GM23338 (cell line): ENCODE data around the gene ZNF222. TPM values are rescaled to one million over a fixed set of nuclear protein-coding genes. Genes with fewer than 3 reads are reported as not detected.

Experiments used
- ATAC-seq: fragments of 200-7000 bp; cut with Tn5 transposase; 3 replicates; pipeline ENCODE4 v1.9.1; 2020
- DNase-seq: peaks from one replicate; pipeline ENCODE4 v3.0.0-alpha.2; 2015; ENCODE audit warnings: low spot score
- H2AFZ ChIP-seq: fragments of 200-600 bp; sonication (generic); 2 replicates; pipeline ENCODE4 v1.8.0; 2016; ENCODE audit warnings: antibody characterized with exemption, mild to moderate bottlenecking, moderate library complexity
- H3F3A ChIP-seq: fragments of 200-600 bp; sonication (generic); replicated peaks from 2 replicates; pipeline ENCODE4 v1.8.0; 2017; ENCODE audit warnings: antibody characterized with exemption, mixed run types, low read depth
- H3K27ac ChIP-seq: fragments of 200-600 bp; sonication (generic); 2 replicates; pipeline ENCODE4 v1.6.1; 2016; ENCODE audit warnings: low read depth
- H3K27me3 ChIP-seq: fragments of 200-600 bp; sonication (generic); 2 replicates; pipeline ENCODE4 v1.8.0; 2016; ENCODE audit warnings: mild to moderate bottlenecking, mixed run types, moderate library complexity; ENCODE audit not compliant: insufficient read depth
- H3K36me3 ChIP-seq: fragments of 200-600 bp; sonication (generic); 2 replicates; pipeline ENCODE4 v1.8.0; 2016; ENCODE audit warnings: mild to moderate bottlenecking; ENCODE audit not compliant: insufficient read depth
- H3K4me1 ChIP-seq: fragments of 200-600 bp; sonication (generic); 2 replicates; pipeline ENCODE4 v1.8.0; 2016; ENCODE audit warnings: mild to moderate bottlenecking, moderate library complexity; ENCODE audit not compliant: insufficient read depth
- H3K4me2 ChIP-seq: fragments of 200-600 bp; sonication (generic); 2 replicates; pipeline ENCODE4 v1.7.1; 2017; ENCODE audit warnings: mixed run types
- H3K4me3 ChIP-seq: fragments of 200-600 bp; sonication (generic); 2 replicates; pipeline ENCODE4 v1.6.1; 2016; ENCODE audit warnings: mixed run types
- H3K79me2 ChIP-seq: fragments of 200-600 bp; sonication (generic); replicated peaks from 2 replicates; pipeline ENCODE4 v1.8.0; 2017; ENCODE audit warnings: mild to moderate bottlenecking; ENCODE audit not compliant: insufficient read depth
- H3K9me2 ChIP-seq: fragments of 200-600 bp; sonication (generic); 2 replicates; pipeline ENCODE4 v1.8.0; 2017; ENCODE audit not compliant: insufficient read depth
- H4K20me1 ChIP-seq: fragments of 200-600 bp; sonication (generic); replicated peaks from 2 replicates; pipeline ENCODE4 v1.8.0; 2017; ENCODE audit warnings: mild to moderate bottlenecking; ENCODE audit not compliant: insufficient read depth
- H3K27ac Mint-ChIP-seq: 2 replicates; pipeline ENCODE4 v1.8.0; 2020; ENCODE audit warnings: inconsistent platforms, mild to moderate bottlenecking, moderate library complexity, mixed read lengths
- H3K27me3 Mint-ChIP-seq: 3 replicates; pipeline ENCODE4 v1.8.0; 2022; ENCODE audit warnings: low read depth, mild to moderate bottlenecking, moderate library complexity, mixed read lengths, inconsistent platforms; ENCODE audit not compliant: insufficient read depth, poor library complexity
- H3K36me3 Mint-ChIP-seq: 3 replicates; pipeline ENCODE4 v1.8.0; 2021; ENCODE audit warnings: low read depth, mild to moderate bottlenecking, inconsistent platforms, moderate library complexity, mixed read lengths
- H3K4me1 Mint-ChIP-seq: 3 replicates; pipeline ENCODE4 v1.8.0; 2020; ENCODE audit warnings: mild to moderate bottlenecking, inconsistent platforms, mixed read lengths
- H3K4me3 Mint-ChIP-seq: 3 replicates; pipeline ENCODE4 v1.8.0; 2021; ENCODE audit warnings: moderate library complexity, mild to moderate bottlenecking, inconsistent platforms, mixed read lengths
- H3K9me3 Mint-ChIP-seq: 3 replicates; pipeline ENCODE4 v1.8.0; 2020; ENCODE audit warnings: moderate library complexity, mild to moderate bottlenecking, inconsistent platforms, mixed read lengths
- CREB1 ChIP-seq: fragments of 250-450 bp; sonication (Bioruptor Pico); IDR thresholded peaks from 2 replicates; pipeline ENCODE4 v1.5.0; 2020; ENCODE audit warnings: low read depth, mild to moderate bottlenecking, moderate library complexity
- EZH2phosphoT487 ChIP-seq: fragments of 200-600 bp; sonication (generic); IDR thresholded peaks from one replicate; pipeline ENCODE4 v1.8.1; 2018; ENCODE audit warnings: antibody characterized with exemption; ENCODE audit not compliant: unreplicated experiment
- JUNB ChIP-seq: IDR thresholded peaks from one replicate; pipeline ENCODE4 v1.6.1; 2016; ENCODE audit warnings: antibody characterized with exemption; ENCODE audit not compliant: unreplicated experiment
- STAT1 ChIP-seq: IDR thresholded peaks from one replicate; pipeline ENCODE4 v1.6.1; 2016; ENCODE audit warnings: antibody characterized with exemption; ENCODE audit not compliant: unreplicated experiment
- ZNF114 ChIP-seq: fragments of 250-450 bp; sonication (Bioruptor Pico); IDR thresholded peaks from 2 replicates; pipeline ENCODE4 v1.5.0; 2020; ENCODE audit warnings: mild to moderate bottlenecking, moderate library complexity
- ZNF331 ChIP-seq: fragments of 250-450 bp; sonication (Bioruptor Pico); IDR thresholded peaks from 2 replicates; pipeline ENCODE4 v1.5.0; 2020; ENCODE audit warnings: low read depth, mild to moderate bottlenecking, moderate library complexity
- polyA plus RNA-seq: library from polyadenylated mRNA; unstranded; fragments of >200 nt; fragmentation: Nextera tagmentation; extraction: Ambion mirVana; gene quantifications from 2 replicates; pipeline ENCODE4 v1.2.1, GENCODE V29; 2016
- total RNA-seq: library from RNA; depleted of rRNA; stranded (reverse); fragments of >200 nt; shearing (Covaris generic); gene quantifications from 2 replicates; pipeline ENCODE4 v1.2.3, GENCODE V29; 2014
- TF ChIP-seq, protein P1 (sequence below): IDR thresholded peaks from 2 replicates; pipeline ENCODE4 v1.6.1; 2016; ENCODE audit warnings: antibody characterized with exemption
- TF ChIP-seq, protein P2 (sequence below), 2 experiments: fragments of 200-600 bp in 1 of 2; sonication (generic) in 1 of 2; conservative IDR thresholded peaks; 2 replicates each; pipeline versions ENCODE4 v1.5.1 to v1.6.1; 2016 to 2017; ENCODE audit warnings: antibody characterized with exemption in 2 of 2, low read depth in 2 of 2, mild to moderate bottlenecking in 2 of 2, moderate library complexity in 1 of 2
- TF ChIP-seq, protein P3 (sequence below): IDR thresholded peaks from one replicate; pipeline ENCODE4 v1.6.1; 2018; ENCODE audit warnings: antibody characterized with exemption; ENCODE audit not compliant: unreplicated experiment
- TF ChIP-seq, protein P4 (sequence below): fragments of 250-450 bp; sonication (Bioruptor Pico); IDR thresholded peaks from 2 replicates; pipeline ENCODE4 v1.5.0; 2020; ENCODE audit warnings: mild to moderate bottlenecking, moderate library complexity

The ZNF222 gene
- total and polyA plus RNA-seq, 2 experiments from 2014 or later: 2.3 to 2.6 TPM

DNA sequence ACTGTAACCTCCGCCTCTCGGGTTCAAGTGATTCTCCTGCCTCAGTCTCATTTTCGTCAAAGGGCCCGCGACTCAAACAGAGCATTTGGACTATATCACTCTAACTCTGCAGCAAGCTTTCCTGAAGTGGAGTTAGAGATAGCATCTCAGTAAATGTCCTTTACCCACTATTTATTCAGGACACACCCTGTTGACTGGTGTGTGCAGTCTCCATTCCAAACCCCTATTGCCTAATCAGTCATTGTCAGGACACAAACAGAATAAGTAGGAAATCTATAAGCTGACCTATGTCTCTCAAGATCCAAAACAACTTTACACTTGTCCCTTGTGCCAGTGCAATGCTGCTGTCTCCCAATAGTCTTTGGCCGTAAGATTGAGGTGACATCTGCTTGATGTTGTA lies 1.4 kb downstream of the ZNF222 start (continued):
- TF ChIP-seq JUNB: no peak
- TF ChIP-seq, protein P1, sequence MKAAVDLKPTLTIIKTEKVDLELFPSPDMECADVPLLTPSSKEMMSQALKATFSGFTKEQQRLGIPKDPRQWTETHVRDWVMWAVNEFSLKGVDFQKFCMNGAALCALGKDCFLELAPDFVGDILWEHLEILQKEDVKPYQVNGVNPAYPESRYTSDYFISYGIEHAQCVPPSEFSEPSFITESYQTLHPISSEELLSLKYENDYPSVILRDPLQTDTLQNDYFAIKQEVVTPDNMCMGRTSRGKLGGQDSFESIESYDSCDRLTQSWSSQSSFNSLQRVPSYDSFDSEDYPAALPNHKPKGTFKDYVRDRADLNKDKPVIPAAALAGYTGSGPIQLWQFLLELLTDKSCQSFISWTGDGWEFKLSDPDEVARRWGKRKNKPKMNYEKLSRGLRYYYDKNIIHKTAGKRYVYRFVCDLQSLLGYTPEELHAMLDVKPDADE: no peak
- TF ChIP-seq STAT1: no peak
- no peak for TF ChIP-seq EZH2phosphoT487
- no peak for TF ChIP-seq CREB1 (CRISPR knock-in tag)
- TF ChIP-seq ZNF114 (CRISPR knock-in tag): no peak

DNA sequence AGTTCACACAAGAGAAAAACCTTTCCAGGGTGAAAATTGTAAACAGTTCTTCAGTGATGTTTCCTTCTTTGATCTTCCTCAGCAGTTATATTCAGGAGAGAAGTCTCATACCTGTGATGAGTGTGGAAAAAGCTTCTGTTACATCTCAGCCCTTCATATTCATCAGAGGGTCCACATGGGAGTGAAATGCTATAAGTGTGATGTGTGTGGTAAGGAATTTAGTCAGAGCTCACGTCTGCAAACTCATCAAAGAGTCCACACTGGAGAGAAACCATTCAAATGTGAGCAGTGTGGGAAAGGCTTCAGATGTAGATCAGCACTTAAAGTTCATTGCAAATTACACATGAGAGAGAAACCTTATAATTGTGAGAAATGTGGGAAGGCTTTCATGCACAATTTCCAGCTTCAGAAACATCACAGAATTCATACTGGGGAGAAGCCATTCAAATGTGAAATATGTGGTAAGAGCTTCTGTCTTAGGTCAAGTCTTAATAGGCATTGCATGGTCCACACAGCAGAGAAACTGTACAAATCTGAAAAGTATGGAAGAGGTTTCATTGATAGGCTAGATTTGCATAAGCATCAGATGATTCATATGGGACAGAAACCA lies 6.9 kb downstream of the ZNF222 start:
- Mint-ChIP-seq H3K4me1 (no peaks in the 10 kb centered on the region; the same call in 2 of the 3 replicates), H3K27ac (no peak overlapping the region), H3K27me3 (peaks cover 4% of the 10 kb centered on the region), H3K9me3 (peaks cover 75% of the 10 kb centered on the region), H3K4me3 (no peak overlapping the region), H3K36me3 (peaks cover 83% of the 10 kb centered on the region)
- Histone ChIP-seq H3K9me2 (no peaks in the 10 kb centered on the region), H3K79me2 (no peaks in the 10 kb centered on the region), H2AFZ (no peak overlapping the region), H4K20me1 (no peaks in the 10 kb centered on the region), H3F3A (no peaks in the 10 kb centered on the region), H3K27ac (no peak overlapping the region), H3K4me1 (no peaks in the 10 kb centered on the region), H3K4me2 (no peak overlapping the region), H3K27me3 (no peaks in the 10 kb centered on the region), H3K36me3 (peaks cover 48% of the 10 kb centered on the region), H3K4me3 (peak overlapping the region; percentile 20; the same call in 1 of the 2 replicates)
- ATAC-seq (no peak), DNase-seq (no peak)
- TF ChIP-seq ZNF114 (CRISPR knock-in tag) (no peak), JUNB (no peak), CREB1 (CRISPR knock-in tag) (no peak), ZNF331 (CRISPR knock-in tag) (no peak), EZH2phosphoT487 (no peak)
- TF ChIP-seq, protein P2, sequence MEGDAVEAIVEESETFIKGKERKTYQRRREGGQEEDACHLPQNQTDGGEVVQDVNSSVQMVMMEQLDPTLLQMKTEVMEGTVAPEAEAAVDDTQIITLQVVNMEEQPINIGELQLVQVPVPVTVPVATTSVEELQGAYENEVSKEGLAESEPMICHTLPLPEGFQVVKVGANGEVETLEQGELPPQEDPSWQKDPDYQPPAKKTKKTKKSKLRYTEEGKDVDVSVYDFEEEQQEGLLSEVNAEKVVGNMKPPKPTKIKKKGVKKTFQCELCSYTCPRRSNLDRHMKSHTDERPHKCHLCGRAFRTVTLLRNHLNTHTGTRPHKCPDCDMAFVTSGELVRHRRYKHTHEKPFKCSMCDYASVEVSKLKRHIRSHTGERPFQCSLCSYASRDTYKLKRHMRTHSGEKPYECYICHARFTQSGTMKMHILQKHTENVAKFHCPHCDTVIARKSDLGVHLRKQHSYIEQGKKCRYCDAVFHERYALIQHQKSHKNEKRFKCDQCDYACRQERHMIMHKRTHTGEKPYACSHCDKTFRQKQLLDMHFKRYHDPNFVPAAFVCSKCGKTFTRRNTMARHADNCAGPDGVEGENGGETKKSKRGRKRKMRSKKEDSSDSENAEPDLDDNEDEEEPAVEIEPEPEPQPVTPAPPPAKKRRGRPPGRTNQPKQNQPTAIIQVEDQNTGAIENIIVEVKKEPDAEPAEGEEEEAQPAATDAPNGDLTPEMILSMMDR (conservative IDR thresholded peaks at IDR 0.05; ENCODE audit: low read depth in 2 of 2): no peak
- TF ChIP-seq, protein P1: no peak
- TF ChIP-seq, protein P3, sequence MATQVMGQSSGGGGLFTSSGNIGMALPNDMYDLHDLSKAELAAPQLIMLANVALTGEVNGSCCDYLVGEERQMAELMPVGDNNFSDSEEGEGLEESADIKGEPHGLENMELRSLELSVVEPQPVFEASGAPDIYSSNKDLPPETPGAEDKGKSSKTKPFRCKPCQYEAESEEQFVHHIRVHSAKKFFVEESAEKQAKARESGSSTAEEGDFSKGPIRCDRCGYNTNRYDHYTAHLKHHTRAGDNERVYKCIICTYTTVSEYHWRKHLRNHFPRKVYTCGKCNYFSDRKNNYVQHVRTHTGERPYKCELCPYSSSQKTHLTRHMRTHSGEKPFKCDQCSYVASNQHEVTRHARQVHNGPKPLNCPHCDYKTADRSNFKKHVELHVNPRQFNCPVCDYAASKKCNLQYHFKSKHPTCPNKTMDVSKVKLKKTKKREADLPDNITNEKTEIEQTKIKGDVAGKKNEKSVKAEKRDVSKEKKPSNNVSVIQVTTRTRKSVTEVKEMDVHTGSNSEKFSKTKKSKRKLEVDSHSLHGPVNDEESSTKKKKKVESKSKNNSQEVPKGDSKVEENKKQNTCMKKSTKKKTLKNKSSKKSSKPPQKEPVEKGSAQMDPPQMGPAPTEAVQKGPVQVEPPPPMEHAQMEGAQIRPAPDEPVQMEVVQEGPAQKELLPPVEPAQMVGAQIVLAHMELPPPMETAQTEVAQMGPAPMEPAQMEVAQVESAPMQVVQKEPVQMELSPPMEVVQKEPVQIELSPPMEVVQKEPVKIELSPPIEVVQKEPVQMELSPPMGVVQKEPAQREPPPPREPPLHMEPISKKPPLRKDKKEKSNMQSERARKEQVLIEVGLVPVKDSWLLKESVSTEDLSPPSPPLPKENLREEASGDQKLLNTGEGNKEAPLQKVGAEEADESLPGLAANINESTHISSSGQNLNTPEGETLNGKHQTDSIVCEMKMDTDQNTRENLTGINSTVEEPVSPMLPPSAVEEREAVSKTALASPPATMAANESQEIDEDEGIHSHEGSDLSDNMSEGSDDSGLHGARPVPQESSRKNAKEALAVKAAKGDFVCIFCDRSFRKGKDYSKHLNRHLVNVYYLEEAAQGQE: no peak
- TF ChIP-seq, protein P4, sequence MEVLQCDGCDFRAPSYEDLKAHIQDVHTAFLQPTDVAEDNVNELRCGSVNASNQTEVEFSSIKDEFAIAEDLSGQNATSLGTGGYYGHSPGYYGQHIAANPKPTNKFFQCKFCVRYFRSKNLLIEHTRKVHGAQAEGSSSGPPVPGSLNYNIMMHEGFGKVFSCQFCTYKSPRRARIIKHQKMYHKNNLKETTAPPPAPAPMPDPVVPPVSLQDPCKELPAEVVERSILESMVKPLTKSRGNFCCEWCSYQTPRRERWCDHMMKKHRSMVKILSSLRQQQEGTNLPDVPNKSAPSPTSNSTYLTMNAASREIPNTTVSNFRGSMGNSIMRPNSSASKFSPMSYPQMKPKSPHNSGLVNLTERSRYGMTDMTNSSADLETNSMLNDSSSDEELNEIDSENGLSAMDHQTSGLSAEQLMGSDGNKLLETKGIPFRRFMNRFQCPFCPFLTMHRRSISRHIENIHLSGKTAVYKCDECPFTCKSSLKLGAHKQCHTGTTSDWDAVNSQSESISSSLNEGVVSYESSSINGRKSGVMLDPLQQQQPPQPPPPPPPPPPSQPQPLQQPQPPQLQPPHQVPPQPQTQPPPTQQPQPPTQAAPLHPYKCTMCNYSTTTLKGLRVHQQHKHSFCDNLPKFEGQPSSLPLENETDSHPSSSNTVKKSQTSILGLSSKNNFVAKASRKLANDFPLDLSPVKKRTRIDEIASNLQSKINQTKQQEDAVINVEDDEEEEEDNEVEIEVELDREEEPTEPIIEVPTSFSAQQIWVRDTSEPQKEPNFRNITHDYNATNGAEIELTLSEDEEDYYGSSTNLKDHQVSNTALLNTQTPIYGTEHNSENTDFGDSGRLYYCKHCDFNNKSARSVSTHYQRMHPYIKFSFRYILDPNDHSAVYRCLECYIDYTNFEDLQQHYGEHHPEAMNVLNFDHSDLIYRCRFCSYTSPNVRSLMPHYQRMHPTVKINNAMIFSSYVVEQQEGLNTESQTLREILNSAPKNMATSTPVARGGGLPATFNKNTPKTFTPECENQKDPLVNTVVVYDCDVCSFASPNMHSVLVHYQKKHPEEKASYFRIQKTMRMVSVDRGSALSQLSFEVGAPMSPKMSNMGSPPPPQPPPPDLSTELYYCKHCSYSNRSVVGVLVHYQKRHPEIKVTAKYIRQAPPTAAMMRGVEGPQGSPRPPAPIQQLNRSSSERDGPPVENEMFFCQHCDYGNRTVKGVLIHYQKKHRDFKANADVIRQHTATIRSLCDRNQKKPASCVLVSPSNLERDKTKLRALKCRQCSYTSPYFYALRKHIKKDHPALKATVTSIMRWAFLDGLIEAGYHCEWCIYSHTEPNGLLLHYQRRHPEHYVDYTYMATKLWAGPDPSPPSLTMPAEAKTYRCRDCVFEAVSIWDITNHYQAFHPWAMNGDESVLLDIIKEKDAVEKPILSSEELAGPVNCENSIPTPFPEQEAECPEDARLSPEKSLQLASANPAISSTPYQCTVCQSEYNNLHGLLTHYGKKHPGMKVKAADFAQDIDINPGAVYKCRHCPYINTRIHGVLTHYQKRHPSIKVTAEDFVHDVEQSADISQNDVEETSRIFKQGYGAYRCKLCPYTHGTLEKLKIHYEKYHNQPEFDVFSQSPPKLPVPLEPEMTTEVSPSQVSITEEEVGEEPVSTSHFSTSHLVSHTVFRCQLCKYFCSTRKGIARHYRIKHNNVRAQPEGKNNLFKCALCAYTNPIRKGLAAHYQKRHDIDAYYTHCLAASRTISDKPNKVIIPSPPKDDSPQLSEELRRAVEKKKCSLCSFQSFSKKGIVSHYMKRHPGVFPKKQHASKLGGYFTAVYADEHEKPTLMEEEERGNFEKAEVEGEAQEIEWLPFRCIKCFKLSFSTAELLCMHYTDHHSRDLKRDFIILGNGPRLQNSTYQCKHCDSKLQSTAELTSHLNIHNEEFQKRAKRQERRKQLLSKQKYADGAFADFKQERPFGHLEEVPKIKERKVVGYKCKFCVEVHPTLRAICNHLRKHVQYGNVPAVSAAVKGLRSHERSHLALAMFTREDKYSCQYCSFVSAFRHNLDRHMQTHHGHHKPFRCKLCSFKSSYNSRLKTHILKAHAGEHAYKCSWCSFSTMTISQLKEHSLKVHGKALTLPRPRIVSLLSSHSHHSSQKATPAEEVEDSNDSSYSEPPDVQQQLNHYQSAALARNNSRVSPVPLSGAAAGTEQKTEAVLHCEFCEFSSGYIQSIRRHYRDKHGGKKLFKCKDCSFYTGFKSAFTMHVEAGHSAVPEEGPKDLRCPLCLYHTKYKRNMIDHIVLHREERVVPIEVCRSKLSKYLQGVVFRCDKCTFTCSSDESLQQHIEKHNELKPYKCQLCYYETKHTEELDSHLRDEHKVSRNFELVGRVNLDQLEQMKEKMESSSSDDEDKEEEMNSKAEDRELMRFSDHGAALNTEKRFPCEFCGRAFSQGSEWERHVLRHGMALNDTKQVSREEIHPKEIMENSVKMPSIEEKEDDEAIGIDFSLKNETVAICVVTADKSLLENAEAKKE (CRISPR knock-in tag): no peak
